HL-60/S4 treated with phorbol 12-myristate 13-acetate at 8.2 ng/mL for 4 days and 3 days (cell line): ENCODE data around the gene NR4A3.
"Not testable (repeated sequence)": the region's sequence is repeated elsewhere in the genome, so short reads cannot be mapped to it uniquely, and the experiment has no call there.

Source experiments
- in situ Hi-C: fragments of 300-500 bp; cut with MboI; formaldehyde crosslinking; loops from 2 replicates; pipeline ENCODE4 v1.15.0; 2022; ENCODE audit warnings: low sequenced_read_pairs

NR4A3 gene

DNA sequence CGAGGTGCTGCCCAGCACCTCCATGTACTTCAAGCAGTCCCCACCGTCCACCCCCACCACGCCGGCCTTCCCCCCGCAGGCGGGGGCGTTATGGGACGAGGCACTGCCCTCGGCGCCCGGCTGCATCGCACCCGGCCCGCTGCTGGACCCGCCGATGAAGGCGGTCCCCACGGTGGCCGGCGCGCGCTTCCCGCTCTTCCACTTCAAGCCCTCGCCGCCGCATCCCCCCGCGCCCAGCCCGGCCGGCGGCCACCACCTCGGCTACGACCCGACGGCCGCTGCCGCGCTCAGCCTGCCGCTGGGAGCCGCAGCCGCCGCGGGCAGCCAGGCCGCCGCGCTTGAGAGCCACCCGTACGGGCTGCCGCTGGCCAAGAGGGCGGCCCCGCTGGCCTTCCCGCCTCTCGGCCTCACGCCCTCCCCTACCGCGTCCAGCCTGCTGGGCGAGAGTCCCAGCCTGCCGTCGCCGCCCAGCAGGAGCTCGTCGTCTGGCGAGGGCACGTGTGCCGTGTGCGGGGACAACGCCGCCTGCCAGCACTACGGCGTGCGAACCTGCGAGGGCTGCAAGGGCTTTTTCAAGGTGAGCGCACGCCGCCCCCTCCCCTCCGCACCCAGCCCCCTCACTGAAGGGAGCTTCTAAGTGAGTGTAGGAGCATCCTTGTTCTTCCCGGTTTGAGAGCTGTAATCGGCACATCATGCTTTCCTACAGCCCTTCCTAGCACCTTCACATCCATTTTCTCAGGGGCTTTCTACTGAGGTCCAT, 6.9 kb downstream of the NR4A3 start:
- in situ Hi-C loops = no loop called here

- in situ Hi-C loops = no loop called here
Observed at GRCh38 chr9:99831857-99832557, 10.3 kb downstream of the NR4A3 start.

DNA sequence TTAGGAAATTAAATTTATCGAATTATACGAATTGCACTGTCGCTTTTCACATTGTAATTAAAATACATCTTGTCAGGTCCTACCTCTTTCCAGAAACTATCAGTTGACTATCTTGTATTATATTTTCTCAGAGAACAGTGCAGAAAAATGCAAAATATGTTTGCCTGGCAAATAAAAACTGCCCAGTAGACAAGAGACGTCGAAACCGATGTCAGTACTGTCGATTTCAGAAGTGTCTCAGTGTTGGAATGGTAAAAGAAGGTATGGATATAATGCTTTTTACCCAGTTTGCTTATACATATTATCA, 10.8 kb downstream of the NR4A3 start:
- in situ Hi-C loops = no loop called here

DNA sequence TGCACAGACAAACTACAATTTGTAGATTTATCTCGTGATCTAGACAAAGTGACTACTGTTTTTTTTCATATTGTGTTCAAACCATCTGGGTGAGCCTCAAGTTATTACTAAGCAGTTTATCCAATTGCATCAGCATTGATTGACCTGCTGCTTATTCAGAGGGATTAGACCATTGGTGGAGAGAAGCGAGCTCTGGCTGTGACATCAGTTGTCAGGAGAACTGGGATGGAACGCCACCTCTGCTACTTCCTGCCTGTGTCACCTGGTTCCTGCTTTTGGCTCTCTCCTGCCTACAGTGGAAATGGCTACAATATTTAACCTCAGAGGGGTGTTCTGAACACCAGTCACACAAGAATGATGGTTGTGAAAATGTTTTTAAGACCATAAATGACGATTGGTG, 12.1 kb downstream of the NR4A3 start:
- in situ Hi-C loops = no loop called here

- in situ Hi-C loops = no loop called here
Observed at GRCh38 chr9:99834474-99834873, 12.8 kb downstream of the NR4A3 start.

DNA sequence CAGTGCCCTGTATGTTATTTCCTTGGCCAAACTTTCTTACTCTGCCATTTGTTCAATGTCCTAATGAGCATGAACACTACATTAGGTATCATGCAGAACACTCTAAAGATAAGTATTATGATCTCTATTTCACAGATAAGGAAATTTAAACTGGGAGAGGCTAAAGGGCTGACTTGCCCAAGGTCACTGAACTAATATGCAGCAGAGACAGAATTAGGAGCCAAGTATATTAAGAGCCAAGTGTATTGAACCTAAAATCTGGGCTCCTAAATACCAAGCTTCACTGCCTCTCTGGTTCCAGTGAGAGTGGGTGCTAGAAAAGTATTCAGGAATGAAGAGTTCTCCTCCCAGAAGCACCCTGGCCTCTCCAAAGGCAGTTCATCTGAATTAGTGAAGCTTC, 13.5 kb downstream of the NR4A3 start:
- in situ Hi-C loops = no loop called here

- in situ Hi-C loops = no loop called here
Observed at GRCh38 chr9:99835581-99835980, 13.9 kb downstream of the NR4A3 start.

DNA sequence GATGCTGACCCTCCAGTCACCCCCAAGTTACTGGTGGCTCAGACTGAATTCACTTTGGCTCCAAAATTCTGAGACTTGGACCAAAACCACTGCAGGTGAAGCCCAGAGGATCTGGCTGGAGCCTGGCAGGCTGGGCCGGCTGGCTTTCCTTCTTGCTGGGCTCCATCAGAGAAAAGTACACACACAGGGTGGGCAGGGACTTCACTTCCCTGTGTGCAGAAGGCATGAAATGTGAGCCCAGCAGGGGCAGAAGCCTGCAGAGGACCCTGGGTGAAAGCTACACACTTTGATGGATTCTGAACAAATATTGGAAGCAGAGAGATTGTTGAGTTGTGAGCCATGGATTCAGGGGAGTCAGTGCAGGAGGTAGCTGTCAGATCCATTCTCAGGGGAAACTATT, 18.4 kb downstream of the NR4A3 start:
- in situ Hi-C loops = no loop called here

GRCh38 chr9:99845063-99845462, 23.4 kb downstream of the NR4A3 start:
- in situ Hi-C loops = no loop called here

DNA sequence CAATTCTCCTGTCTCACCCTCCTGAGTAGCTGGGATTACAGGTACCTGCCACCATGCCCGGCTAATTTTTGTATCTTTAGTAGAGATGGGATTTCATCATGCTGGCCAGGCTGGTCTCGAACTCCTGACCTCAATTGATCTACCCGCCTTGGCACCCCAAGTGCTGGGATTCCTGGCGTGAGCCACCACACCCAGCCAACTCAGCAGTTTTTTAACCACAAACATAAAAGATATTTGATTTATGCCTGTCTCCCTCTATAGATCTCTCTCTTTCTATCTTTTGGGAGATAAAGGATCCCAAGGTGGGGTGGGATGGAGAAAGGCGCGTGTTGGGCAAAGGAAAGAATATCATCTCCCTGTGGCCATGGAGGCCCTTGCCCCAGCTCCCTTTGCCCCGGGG, 26.8 kb downstream of the NR4A3 start:
- in situ Hi-C loops = no loop called here

- in situ Hi-C loops = no loop called here
Observed at GRCh38 chr9:99850736-99851499, 29.2 kb downstream of the NR4A3 start.

DNA sequence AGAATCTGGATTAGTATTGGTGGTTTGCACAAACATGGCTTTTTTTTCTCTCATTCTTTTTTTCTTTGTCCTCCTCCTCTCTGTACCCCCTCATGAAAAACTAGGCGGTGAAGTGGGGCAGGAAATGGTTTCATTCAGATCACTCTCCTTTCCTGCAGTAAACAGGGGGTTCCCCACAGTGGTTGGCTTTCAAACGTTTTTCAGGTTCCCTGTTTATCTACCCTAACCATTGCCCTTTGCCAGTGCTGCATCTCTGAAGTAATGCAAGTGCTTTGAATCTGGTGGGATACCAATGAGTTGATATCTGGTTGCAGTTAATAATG, 29.8 kb downstream of the NR4A3 start:
- in situ Hi-C loops = no loop called here

DNA sequence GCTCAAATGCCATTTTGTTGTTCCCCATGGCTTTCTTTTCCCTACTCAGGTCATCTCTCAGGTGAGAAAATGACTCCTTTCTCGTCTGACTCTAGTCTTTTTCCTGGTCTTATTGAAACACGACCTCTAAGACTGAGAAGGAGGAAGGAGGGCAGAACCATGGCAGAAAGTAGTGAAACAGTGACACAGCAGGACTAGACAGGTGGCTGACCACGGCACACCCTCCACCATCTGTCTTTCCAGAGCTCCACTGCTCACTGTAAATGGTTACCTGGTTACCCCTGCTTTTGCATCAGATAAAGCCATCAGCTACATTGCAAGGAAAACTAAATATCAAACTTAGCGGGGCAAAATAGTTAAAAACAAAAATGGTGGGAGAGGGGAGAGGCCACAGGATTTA, 30.9 kb downstream of the NR4A3 start:
- in situ Hi-C loops = no loop called here

DNA sequence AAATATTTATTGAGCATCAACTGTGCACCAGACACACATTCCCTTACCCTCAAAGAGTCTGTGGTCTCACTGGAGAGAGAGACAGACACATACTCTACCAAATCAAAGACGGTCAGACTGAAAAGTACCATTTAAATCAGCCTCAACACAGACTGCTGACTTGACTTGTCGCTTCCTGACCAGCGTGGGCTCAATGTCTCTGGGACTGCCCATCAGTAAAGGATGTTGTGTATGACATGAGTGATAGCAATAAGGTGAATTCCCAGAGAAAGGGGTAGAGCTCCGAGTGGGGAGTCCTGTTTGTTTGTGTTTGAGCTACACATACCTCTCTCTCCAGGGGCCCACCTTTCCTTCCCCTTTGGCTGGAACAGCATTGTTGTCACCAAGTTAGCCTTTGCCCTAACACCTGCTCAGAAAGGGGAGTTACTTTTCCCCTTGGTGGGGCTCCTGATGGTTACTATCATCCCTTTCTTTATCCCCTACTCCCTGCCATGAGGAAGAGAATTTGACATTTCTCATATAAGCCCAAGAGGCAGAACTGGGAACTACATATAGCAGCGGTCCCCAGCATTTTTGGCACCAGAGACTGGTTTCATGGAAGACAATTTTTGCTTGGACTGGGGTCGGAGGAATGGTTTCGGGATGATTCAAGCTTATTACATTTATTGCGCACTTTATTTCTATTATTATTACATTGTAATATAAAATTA, 33.9 kb downstream of the NR4A3 start:
- in situ Hi-C loops = no loop called here

- in situ Hi-C loops = not testable (repeated sequence)
Observed at GRCh38 chr9:99857576-99857975, 35.9 kb downstream of the NR4A3 start.

DNA sequence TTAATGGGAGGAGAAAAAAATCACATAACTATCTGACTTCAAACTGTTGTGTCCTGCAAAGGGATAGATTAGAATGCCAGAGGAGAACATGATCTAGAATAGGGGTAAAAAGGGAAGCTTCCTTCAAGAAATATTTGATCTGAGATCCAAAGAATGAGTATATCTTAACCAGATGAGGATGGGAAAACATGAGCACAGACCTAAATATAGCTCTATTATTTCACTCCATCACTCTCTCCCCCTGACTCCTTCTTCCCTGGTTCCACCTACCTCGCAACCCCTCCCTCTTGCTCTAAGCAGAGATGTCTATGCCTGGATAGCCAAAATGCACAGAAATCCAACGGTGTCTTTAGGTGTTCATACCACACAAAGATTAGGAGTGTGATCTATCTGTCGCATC, 36.4 kb downstream of the NR4A3 start:
- in situ Hi-C loops = no loop called here

DNA sequence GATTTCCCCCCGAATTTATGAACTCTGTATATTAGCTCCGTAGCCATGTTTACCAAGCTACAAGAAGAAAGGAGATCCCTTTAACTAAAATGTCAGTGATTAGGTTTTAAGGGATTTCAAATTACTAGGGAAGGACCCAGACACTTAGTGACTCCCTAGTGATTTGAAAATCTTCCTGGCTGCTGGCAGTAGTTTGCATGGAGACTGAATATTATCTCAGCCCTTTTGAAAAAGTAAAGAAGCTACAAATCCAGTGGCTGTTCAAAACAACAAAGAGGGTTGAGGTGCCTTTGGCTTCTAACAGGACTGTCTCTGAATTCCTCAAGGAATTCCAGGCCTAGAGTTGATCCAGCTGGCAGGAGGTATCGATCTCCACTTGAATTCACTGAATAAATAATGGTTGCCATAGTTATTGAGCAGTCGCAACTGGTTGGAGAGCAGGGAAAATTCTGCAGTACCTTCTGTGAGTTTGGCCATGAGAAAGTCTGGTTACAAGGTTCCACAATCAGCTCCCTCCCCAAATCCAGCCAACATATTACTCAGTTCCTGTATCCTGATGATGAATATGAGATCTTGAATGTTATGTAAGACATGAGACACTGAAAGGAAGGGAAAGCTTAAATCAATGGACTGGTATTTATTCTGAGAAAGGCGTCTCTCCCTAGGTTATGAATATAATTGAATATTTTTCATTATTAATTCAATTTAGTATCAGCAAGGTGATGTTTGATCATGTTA, 37.7 kb downstream of the NR4A3 start:
- in situ Hi-C loops = no loop called here

GRCh38 chr9:99860266-99860665, 38.6 kb downstream of the NR4A3 start:
- in situ Hi-C loops = no loop called here

GRCh38 chr9:99863955-99864354, 42.3 kb downstream of the NR4A3 start:
- in situ Hi-C loops = no loop called here

- in situ Hi-C loops = no loop called here
Observed at GRCh38 chr9:99866398-99866797, 44.7 kb downstream of the NR4A3 start.

- in situ Hi-C loops = no loop called here
Observed at GRCh38 chr9:99867536-99867935, 45.9 kb downstream of the NR4A3 start.
